Measurements from ENCODE around the gene RPS6KA2.
"Not testable (repeated sequence)": the region's sequence is repeated elsewhere in the genome, so short reads cannot be mapped to it uniquely, and the experiment has no call there.

Gene RPS6KA2

DNA sequence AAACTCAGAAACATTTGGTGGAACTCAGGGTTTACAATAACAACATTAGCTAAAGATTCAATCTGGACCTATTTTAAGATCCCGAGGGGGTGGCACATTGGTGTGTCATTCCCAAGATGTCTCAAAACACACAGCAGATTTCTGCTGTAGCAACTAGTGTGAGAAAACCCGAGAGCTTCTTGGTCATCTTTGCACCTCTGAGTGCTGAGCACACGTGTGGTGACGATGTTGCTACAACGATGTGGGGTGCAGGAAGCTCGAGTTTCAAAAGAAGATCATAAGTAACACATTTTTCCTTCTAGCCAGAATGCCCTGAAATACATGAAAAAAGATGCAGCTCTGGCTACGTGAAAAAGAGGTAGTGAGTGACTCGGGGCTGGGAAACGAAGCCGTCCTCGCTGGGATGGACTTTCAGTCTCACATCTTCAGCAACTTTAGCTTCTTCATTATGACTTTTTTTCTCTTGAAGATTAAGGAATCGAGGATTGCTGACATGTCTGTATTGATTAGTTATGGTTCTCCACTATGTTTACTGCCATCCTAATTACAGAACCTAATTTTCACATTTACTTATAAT lies 42.1 kb downstream of the RPS6KA2 start:
- TF ChIP-seq, protein P1, sequence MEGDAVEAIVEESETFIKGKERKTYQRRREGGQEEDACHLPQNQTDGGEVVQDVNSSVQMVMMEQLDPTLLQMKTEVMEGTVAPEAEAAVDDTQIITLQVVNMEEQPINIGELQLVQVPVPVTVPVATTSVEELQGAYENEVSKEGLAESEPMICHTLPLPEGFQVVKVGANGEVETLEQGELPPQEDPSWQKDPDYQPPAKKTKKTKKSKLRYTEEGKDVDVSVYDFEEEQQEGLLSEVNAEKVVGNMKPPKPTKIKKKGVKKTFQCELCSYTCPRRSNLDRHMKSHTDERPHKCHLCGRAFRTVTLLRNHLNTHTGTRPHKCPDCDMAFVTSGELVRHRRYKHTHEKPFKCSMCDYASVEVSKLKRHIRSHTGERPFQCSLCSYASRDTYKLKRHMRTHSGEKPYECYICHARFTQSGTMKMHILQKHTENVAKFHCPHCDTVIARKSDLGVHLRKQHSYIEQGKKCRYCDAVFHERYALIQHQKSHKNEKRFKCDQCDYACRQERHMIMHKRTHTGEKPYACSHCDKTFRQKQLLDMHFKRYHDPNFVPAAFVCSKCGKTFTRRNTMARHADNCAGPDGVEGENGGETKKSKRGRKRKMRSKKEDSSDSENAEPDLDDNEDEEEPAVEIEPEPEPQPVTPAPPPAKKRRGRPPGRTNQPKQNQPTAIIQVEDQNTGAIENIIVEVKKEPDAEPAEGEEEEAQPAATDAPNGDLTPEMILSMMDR (IDR thresholded peaks at IDR 0.05; ENCODE audit: control insufficient read depth, extremely low read depth, insufficient read depth), result no peak
- DNase-seq (ENCODE audit: low read depth), result no peak
- H3K4me3 ChIP-seq (ENCODE audit: low read depth, low read length), result no peak overlapping the region

DNA sequence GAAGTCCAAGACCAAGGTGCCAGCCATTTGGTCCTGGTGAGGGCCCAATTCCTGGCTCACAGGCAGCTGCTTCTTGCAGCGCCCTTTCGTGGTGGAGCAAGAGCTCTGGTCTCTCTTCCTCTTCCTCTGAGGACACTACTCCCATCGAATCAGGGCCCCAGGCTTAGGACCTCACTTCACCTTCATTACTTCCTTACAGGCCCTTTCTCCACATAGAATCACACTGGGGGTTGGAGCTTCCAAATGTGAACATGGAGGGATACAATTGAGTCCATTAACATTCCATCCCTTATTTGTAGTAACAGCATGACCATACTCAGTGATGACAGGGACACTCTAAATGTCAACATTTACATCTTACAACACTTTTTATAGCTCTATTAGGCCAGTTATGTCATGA lies 42.9 kb downstream of the RPS6KA2 start:
- TF ChIP-seq, protein P1 (IDR thresholded peaks at IDR 0.05; ENCODE audit: control insufficient read depth, extremely low read depth, insufficient read depth), result no peak
- H3K4me3 ChIP-seq (ENCODE audit: low read depth, low read length), result no peak overlapping the region

DNA sequence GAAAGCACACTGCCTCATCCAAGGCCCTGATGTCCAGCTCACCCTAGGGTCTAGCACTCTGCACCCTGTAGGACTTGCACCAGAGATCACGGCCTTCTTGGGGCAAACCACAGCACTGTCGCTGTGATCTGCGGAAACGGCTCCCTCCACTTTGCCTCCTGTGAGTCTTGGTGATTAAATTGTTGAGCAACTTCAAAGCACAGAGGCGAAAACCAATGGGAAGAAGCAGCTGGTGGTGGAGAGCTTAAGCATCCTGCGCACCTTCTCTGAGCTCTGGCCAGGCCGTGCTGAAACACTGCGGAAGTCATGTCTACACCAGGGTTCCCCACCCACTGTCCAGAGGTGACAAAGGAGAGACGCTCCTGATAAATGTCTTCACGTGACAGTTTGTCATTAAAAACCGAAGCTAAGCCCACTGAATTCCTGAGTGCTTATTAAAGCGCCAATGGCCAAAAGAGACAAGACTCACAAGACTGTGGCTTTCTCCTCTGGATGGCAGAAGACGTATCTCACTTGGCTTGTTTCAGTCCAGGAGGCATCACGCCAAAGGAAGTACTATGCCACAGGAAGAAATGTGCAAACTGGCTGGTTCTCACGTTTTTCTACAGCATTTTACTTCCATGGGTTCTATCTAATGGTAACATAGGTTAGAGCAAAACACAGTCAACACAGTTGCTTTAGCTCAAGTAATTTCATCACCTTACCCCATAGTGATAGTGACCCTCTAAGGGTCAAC lies 43.7 kb downstream of the RPS6KA2 start:
- DNase-seq (ENCODE audit: low read depth), result no peak
- no peak overlapping the region for H3K4me3 ChIP-seq (ENCODE audit: low read depth, low read length)
- TF ChIP-seq, protein P1 (IDR thresholded peaks at IDR 0.05; ENCODE audit: control insufficient read depth, extremely low read depth, insufficient read depth), result no peak

More for the DNA sequence above, 42.9 kb downstream of the RPS6KA2 start:
- DNase-seq (ENCODE audit: low read depth), result no peak

DNA sequence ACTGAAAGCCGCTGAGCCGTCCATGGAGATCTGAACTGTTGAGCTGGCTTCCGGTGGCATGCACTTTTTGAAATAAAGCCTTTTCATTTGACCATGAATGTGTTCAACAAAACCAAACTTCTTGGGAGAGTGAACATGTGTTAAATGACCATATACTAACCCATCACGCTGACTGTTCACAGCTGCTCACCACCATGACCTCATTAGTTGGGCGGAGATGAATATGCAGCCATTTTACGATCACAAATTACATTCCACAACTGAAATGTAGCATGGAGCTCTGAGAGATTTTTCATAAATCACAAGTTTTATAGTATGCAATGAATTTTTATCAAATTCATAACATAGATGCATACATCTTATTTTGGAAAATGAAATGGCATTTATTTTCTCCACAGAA lies 44.8 kb downstream of the RPS6KA2 start:
- TF ChIP-seq, protein P1 (IDR thresholded peaks at IDR 0.05; ENCODE audit: control insufficient read depth, extremely low read depth, insufficient read depth), result no peak
- no peak for DNase-seq (ENCODE audit: low read depth)
- H3K4me3 ChIP-seq (ENCODE audit: low read depth, low read length), result no peak overlapping the region

DNA sequence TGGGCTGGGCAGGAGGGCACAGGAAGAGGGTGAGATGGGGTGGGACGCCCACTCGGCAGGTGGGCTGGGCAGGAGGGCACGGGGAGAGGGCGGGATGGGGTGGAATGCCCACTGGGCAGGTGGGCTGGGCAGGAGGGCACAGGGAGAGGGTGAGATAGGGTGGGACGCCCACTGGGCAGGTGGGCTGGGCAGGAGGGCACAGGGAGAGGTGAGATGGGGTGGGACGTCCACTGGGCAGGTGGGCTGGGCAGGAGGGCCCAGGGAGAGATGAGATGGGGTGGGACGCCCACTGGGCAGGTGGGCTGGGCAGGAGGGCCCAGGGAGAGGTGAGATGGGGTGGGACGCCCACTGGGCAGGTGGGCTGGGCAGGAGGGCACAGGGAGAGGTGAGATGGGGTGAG lies 45.2 kb downstream of the RPS6KA2 start:
- H3K4me3 ChIP-seq (ENCODE audit: low read depth, low read length); DNase-seq (ENCODE audit: low read depth): not testable (repeated sequence)

DNA sequence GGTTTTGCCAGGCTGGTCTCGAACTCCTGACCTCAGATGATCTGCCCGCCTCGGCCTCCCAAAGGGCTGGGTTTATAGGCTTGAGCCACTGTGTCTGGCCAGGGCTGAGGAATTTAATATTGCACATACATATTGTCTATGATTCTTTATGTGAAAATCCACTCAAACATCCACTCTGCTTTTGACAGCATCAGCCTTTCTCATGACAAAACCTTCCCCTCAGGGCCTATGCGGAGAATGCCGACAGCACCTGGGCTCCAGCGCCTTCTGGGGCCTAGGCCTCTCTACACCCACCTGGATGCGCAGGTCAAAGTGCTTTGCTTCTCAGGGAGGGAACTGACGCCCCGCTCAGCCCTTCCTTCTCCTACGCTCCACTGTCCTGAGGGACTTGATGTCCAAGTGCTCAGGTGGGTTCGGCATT lies 46.0 kb downstream of the RPS6KA2 start:
- no peak for DNase-seq (ENCODE audit: low read depth)
- no peak overlapping the region for H3K4me3 ChIP-seq (ENCODE audit: low read depth, low read length)
- TF ChIP-seq, protein P1 (IDR thresholded peaks at IDR 0.05; ENCODE audit: control insufficient read depth, extremely low read depth, insufficient read depth), result no peak

DNA sequence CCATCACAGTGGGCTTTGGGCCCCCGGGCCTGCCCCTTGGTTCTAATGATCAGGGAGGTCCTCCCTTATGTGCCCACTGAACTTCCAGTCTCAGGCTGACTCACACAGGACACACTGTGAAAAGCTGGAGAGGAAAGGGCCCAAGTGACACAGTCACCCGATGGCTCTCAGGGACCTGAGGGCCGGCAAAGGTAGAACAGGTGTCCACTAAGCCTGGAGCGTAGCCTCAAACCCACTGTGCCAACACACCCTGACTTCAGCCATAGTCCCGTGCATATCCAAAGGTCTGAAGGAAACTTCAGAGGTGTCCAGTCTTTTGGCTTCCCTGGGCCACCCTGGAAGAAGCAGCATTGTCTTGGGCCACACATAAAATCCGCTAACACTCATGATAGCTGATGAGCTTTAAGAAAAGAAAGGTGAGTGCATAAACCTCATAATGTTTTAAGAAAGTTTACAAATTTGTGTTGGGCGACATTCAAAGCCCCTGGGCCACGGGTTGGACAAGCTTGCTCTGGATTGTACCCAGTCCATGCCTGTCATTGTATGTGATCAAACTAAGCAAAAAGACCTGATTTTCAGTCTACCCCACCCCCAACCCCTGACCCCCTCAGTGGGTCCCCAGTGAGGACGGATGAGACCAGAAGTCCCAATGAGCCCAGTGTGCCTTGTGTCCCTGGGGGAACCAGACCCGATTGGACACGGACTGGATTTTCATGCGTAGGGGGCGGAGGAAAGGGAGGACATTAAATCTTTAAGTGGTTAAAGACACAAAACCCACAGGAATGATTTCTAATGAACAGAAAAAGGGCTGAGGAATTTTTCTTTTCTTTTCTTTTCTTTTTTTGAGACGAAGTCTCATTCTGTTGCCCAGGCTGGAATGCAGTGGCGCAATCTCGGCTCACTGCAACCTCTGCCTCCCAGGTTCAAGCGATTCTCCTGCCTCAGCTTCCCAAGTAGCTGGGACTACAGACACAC lies 46.7 kb downstream of the RPS6KA2 start:
- no peak overlapping the region for H3K4me3 ChIP-seq (ENCODE audit: low read depth, low read length)
- TF ChIP-seq, protein P1 (IDR thresholded peaks at IDR 0.05; ENCODE audit: control insufficient read depth, extremely low read depth, insufficient read depth), result no peak
- DNase-seq (ENCODE audit: low read depth), result no peak

All from LNCaP clone FGC (cell line).